ENCODE results near the gene CD99L2.

CD99L2 gene, protein sequence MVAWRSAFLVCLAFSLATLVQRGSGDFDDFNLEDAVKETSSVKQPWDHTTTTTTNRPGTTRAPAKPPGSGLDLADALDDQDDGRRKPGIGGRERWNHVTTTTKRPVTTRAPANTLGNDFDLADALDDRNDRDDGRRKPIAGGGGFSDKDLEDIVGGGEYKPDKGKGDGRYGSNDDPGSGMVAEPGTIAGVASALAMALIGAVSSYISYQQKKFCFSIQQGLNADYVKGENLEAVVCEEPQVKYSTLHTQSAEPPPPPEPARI

DNA sequence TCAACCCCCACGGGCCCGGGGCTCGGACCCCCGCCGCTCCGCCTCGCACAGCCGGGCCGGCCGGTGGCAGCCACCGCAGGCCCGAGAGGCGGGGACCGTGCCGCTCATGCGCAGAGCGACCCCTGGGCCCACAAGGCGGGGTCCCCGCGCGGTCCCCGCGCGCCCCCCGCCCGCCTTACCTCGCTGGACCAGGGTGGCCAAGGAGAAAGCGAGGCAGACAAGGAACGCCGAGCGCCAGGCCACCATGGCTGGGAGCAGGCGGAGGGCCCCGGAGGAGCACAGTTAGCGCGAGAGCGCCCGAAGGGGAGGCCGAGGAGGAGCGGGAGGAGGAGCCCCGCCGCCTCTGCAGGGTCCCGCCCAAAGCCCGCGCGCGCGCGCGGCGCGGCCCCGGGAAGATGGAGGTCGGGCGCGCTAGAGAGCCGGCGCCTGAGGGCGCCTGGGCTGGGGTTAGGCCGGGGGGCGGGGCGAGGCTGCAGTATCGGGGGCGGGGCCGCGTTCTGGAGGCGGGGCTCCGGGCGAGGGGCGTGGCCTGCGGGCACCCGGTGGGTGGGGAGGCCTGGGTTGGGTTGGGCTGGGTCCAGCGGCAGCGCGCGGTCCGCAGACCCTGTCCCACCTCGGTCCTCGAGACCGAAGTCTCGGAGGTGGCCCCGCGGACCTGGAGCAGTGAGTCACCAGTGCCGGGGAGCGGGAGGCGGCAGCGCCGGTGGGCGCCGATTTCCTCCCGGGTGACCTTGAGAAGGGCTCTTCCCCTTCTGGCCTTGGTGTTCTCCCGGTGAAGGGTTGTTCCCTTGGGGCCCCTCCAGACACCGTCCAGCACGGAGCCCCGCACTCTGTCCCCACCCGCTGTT lies at the start of gene CD99L2:
Gene CD99L2 (minus strand): TSS at position 326 of the 848 bp plus-strand sequence. CDS start 80 bp downstream, at position 246.
- DNase-seq (ENCODE audit: low read depth) = peak; percentile 56

DNA sequence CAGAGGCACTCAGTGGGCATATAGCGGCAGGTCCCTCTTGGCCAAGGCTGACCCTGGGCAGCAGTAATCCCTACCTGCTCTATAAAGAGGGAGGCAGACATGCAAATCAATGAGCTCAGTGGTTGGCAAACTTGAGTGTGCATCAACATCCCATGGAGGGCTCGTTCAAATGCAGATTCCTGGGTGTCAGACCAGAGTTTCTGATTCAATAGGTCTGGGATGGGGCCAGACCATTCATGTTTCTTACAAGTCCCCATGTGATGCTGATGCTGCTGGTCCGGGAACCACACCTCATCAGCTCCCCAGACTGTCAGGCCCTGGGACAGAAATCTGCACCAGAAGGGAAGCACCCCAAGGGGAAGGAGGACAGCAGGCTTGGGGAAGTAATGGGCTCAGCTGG lies 45.8 kb upstream of the CD99L2 start:
- DNase-seq (ENCODE audit: low read depth) = no peak

DNA sequence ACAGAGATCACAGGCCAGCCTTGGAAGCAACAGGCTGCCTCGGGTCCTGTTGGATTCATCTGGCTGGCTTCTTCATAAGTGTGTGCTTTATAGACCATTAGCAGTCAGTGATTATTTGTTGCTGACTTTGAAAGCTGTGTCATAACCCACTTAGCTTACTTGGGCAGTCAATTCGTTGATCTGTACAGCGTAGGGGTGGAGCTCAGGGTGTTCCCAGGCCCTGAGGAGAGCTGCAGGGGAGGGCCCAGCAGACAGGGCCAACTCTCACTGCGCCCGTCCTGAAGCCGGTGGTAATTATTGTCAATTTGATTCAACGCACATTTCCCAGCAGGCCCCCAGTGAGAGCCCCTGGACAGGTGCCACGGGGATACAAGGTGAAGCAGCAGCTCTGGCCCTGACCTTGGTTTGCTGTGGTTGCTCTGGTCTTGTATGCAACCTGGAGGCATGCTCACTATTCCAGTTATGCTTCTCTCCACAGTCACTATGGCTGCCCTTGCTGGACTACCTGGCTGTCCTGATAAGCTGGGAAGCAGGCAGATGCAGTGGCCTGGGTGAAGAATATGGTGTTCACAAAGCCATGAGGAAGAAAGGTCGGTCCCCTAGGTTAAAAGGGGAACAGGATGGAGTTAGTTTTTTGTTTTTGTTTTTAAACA lies 44.6 kb upstream of the CD99L2 start:
- DNase-seq (ENCODE audit: low read depth) = no peak

DNA sequence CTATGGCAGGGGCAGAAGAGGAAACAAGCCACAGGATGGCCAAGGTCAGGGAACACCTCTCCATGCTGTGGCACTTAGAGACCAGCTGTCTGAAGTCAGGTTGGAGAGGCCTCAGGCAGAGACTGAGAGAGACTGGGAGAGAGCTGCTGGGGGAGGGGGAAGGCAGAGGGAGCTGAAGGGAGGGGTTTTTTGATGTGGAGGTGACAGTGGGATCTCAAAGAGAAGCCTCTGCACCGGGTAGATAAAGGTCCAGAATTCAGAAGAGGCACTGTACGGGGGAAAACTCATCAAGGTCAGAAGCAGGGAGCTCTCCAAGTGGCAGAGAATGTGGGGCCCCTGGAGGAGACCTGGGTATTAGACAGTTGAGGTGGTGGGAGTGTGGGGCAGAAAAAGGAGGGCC lies 43.1 kb upstream of the CD99L2 start:
- DNase-seq (ENCODE audit: low read depth) = no peak

- DNase-seq (ENCODE audit: low read depth) = no peak
Measured at GRCh38 chrX:150940844-150941495, 42.5 kb upstream of the CD99L2 start.

- no peak for DNase-seq (ENCODE audit: low read depth)
Measured at GRCh38 chrX:150936556-150936955, 38.1 kb upstream of the CD99L2 start.

GRCh38 chrX:150935467-150935866 lies 37.0 kb upstream of the CD99L2 start:
- no peak for DNase-seq (ENCODE audit: low read depth)

DNA sequence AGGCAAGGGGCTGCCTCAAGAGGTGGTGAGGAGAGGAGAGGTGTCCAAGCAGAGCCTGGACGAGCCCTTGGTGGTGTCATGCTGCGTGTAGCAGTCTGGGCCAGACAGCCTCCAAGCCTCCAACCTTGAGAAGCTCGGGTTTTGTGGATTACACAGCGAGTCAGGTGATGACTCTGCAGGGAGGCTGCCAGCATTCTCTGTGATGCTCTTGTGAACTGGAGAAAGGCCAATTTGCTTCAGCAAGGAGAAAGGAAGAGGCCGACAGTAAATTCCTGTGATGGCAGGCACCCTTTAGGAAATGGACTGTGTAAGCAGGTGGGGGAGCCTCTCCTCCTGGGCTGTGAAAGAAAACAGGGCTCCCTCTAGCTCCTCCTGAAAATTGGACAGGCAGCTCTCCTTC lies 36.0 kb upstream of the CD99L2 start:
- DNase-seq (ENCODE audit: low read depth) = no peak

DNA sequence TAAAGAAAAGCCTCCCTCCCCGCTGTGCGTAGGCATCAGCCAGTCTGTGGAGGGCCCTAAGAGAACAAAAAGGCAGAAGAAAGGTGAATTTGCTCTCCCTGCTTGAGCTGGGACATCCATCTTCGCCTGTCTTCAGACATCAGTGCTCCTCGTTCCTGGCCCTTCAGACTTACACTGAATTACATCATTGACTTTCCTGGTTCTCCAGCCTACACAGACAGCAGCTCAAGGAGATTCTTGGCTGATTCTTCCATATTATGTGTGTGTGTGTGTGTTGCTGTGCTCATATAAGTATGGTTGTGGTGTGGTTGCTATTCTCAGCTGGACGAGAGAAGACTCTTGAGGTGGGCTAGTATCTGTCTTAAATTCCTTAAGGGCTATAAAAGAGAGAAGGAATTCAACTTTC lies 35.5 kb upstream of the CD99L2 start:
- DNase-seq (ENCODE audit: low read depth) = no peak

DNA sequence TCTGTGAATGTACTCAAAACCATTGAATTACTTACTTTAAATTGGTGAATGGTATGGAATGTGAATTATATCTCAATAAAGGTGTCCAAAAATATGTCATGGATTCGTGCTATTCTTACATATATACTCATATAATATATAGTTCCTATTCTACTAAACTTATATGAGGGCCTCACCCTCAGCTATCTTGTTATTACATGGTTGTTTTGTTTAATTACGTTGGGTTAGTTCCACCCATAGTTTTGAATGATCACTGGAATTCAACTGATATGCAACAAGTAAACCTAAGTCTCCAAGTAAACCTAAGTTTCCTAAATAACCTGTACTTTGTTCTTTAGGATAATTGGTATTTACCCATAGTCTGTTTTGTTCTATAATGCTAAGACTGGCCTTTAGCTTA lies 30.6 kb upstream of the CD99L2 start:
- DNase-seq (ENCODE audit: low read depth) = no peak

DNA sequence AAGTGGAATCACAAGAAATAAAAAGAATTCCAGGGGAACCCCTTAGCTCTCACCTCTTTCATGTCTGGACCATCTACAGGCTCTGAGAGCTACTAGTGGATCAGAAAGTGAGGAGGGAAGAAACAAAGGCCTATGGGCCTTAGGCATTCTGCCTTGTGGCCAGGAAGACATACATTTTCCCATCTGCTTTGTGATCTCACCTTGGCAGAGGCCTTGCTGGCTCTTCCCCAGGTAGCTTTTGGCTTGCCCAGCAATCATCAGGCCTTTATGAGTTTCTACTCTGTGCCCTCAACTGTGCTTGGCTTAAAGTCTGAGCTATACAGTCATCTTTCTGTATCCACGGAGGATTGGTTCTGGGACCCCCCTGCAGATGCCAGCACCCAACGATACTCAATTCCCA lies 28.3 kb upstream of the CD99L2 start:
- no peak for DNase-seq (ENCODE audit: low read depth)

- no peak for DNase-seq (ENCODE audit: low read depth)
Measured at GRCh38 chrX:150926304-150926703, 27.8 kb upstream of the CD99L2 start.

DNA sequence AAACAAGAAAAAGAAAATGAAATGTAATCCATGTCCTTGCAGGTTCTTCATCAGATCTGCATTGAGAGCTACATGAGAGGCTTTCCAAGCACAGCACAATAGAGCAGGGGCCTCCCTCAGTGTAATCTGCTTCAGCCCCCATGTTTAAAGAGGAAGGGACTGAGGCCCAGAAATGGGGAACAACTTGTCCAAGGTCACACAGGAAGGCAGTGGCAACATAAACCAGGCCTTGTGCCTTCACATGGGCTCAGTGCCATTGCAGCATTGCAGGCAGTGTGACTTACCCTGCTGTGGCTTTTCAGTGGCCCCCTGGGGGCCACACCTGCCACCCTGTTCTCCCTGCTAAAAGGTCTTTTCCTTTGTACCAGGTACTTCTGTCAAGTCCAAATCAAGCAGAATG lies 20.9 kb upstream of the CD99L2 start:
- DNase-seq (ENCODE audit: low read depth) = no peak

DNA sequence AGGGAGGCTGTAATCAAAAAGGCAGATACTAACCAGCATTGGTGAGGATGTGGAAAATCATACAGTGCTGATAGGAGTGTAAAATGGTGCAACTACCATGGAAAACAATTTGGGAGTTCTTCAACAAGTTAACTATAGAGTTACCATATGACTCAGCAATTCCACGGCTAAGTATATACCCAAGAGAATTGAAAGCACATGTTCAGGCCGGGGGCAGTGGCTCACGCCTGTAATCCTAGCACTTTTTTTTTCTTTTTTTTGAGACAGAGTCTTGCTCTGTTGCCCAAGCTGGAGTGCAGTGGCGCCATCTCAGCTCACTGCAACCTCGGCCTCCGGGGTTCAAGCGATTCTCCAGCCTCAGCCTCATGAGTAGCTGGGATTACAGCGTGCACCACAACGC lies 15.0 kb upstream of the CD99L2 start:
- DNase-seq (ENCODE audit: low read depth) = no peak

DNA sequence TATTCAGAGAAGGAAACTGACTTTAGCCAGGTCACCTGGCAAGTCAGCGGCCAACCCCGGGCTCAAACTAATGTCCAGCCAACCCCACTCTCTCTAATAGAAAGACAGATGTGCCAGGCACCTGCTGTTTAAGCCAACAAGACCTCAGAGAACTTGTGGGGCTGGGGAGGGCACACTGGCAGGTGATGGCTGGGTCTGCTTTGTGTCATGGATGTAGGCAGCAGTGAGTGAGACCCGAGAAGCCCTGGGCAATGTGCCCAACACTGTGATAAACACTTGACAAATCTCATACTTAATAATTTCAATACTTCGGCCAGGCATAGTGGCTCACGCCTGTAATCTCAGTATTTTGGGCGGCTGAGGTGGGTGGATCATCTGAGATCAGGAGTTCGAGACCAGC lies 9.0 kb upstream of the CD99L2 start:
- DNase-seq (ENCODE audit: low read depth) = no peak

DNA sequence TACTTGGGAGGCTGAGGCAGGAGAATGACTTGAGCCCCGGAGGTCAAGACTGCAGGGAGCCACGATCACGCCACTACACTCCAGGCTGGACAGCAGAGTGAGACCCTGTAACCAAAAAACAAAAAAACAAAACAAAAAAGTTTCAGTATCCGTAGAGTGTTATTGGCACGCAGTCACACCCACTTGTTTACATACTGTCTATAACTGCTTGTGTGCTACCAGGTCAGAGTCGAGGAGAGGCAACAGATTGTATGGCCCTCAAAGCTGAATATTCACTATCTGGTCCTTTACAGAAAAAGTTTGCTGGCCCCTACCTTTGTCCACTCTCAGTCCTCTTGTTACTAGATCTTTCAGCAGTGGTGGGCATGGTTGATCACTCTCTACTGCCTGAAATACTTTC lies 8.2 kb upstream of the CD99L2 start:
- DNase-seq (ENCODE audit: low read depth) = no peak

- DNase-seq (ENCODE audit: low read depth) = no peak
Measured at GRCh38 chrX:150905293-150905692, 6.8 kb upstream of the CD99L2 start.

- DNase-seq (ENCODE audit: low read depth) = no peak
Measured at GRCh38 chrX:150903110-150903508, 4.6 kb upstream of the CD99L2 start.

DNA sequence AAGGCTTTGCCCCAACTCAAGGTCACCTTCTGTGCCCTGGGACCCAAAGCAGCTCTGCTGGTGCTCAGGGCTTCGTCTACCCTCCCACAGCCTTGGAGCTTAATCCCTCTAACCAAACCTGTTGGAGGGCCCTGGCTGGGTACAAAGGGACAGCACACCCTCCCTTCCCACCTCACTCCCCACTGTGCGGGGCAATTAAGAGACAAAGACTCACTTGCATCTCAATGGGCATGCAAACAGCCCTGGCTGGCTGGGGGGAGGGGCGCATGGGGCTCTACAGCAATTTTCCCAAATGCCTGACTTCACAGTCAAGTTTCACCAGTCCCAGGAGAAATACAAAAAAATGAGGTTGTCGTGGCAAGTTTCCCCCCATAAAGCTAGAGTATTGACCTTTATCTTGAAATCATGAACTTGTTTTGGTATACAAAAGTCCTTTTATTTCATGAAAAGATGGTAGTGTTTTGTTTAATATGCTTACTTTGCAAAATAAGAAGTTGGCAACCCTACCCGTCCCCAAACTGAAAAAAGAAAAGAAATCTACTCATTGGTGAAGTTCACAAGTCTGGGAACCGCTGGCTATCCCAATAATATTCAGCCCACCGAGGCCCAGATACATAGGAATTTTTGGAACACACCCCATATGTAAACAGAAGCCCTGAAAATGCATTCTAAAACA lies 4.1 kb upstream of the CD99L2 start:
- no peak for DNase-seq (ENCODE audit: low read depth)

DNA sequence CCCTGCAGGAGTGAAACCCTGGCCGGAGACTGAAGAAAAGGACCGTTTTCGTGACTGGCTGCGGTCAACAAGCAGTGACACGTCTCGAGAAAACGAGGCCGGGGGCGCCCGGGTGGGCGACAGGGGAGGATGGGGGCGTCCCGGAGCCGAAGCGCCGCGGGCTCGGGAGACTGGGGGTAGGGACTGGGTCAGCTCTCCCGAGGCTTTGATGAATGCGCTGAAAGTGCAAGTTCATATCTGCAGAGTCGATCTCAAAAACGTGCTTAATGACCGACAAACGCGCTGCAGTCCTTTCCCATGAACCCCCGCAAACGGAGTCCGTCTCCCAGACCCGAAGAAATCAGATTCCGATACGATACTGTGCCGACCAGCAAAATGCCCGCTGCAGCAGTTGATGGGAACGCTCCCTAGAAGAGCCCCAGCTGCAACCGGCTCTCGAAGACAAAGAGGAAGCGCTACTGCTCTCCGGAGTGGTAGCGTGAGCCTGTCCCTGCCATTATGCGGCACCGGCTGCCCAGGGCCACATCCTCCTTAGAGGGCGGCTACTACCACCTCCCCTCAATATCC lies 806 bp upstream of the CD99L2 start:
- no peak for DNase-seq (ENCODE audit: low read depth)

DNA sequence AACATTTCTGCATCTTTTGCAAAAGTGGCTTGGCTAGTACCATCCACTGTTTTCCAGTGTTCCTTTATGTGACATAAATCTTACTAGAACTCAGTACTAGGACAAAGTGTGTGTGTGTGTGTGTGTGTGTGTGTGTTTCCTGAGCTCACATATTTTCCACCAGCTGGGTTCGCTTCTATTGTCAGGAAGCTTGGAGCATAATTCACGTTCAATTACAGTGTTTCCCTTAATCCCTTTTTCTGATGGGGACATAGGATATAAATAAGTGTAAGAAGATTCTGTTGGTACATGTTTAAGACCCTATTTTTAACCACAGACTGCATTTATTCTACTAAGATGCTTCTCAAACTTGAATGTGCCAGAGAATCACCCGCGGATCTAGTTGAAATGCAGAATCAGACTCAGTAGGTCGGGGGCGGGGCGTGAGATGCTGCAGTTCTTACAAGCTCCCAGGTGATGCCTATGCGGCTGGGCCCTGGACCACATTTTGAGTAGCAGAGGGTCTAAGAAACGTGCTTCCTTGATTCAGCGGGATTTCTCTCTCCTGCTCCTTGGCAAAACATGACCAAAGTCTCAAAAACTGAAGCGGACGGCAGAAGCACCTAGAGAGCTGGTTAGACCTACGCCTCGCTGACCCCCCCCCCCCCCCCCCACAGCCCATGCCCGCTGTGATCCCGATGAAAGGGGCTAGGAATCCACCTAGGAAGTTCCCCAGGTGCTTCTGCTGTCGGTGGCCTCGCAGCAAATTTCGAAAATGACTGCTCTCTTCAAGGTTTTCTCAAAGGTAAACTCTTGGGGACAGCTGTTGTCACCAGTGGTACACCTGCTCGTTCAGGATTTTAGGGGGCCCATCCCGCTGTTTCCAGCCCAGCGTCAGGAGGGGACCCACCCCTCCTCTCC lies 797 bp downstream of the CD99L2 start:
- DNase-seq (ENCODE audit: low read depth) = no peak
